Stomach (tissue), 9 donors: ENCODE data around the gene ZBTB34. TPM values are rescaled to one million over a fixed set of nuclear protein-coding genes. Genes with fewer than 3 reads are reported as not detected.
A peak's percentile ranks its signal among the peaks of the same experiment; 100 is the strongest.

Experiments used
- DNase-seq, 2 donors: peaks; one replicate each; pipeline versions ENCODE4 v3.0.0 to v3.0.0-alpha.2; 2013 to 2019
- H3K27ac ChIP-seq, 5 donors: fragments of 200-600 bp in 4 of 5; sonication (generic) in 4 of 5; one replicate each; pipeline ENCODE4 v1.5.1; 2013 to 2019; ENCODE audit warnings: mild to moderate bottlenecking in 1 of 5, moderate library complexity in 1 of 5
- H3K27me3 ChIP-seq, 3 donors: fragments of 200-600 bp; sonication (generic); one replicate each; pipeline ENCODE4 v1.5.1; 2017 to 2019; ENCODE audit warnings: mixed run types in 1 of 3
- H3K36me3 ChIP-seq, 4 donors: fragments of 200-600 bp; sonication (generic); 1 replicate in 3 of 4; 2 replicates in 1 of 4; pipeline ENCODE4 v1.5.1; 2016 to 2019
- H3K4me1 ChIP-seq, 4 donors: fragments of 200-600 bp; sonication (generic); one replicate each; pipeline ENCODE4 v1.5.1; 2016 to 2019
- H3K4me3 ChIP-seq, 4 donors: fragments of 200-600 bp; sonication (generic) in 3 of 4; one replicate each; pipeline ENCODE4 v1.5.1; 2016 to 2019; ENCODE audit warnings: mild to moderate bottlenecking in 1 of 4
- H3K9me3 ChIP-seq, 4 donors: fragments of 200-600 bp; sonication (generic); one replicate each; pipeline ENCODE4 v1.5.1; 2016 to 2019
- EP300 ChIP-seq: sonication (generic); formaldehyde crosslinking; IDR thresholded peaks from one replicate; pipeline ENCODE4 v1.6.1; 2017; ENCODE audit warnings: antibody characterized with exemption
- POLR2A ChIP-seq, 4 donors: fragments of 450-650 bp; IDR thresholded peaks; one replicate each; pipeline ENCODE4 v1.6.1; 2016; ENCODE audit warnings: antibody characterized with exemption in 4 of 4, control low read depth in 2 of 4, mild to moderate bottlenecking in 1 of 4, moderate library complexity in 1 of 4
- POLR2AphosphoS5 ChIP-seq, 3 donors: sonication (generic); formaldehyde crosslinking; IDR thresholded peaks; one replicate each; pipeline ENCODE4 v1.6.1; 2016; ENCODE audit warnings: antibody characterized with exemption in 3 of 3
- WGBS, 5 donors: extraction: QIAGEN DNeasy Blood & Tissue Kit in 3 of 5; methylation state at CpG; one replicate each; pipeline versions ENCODE4 v1.1.5 to v1.1.7; 2013 to 2018; 5-methylcytosine and 5-hydroxymethylcytosine counted together
- intact Hi-C: fragments of 100-400 bp; cut with DNase I; formaldehyde crosslinking; loops from one replicate; pipeline ENCODE4 v1.15.1; 2023; ENCODE audit warnings: low total_unique reads
- polyA plus RNA-seq, 3 donors: library from polyadenylated mRNA; stranded (reverse); fragments of 200-250 nt; gene quantifications; one replicate each; pipeline ENCODE4 v1.2.3, GENCODE V29; 2013
- total RNA-seq, 5 donors: library from RNA; depleted of rRNA; stranded (reverse); fragments of >200 nt; gene quantifications; one replicate each; pipeline versions ENCODE4 v1.1.0 to v1.2.3, GENCODE V29; 2014 to 2016
- TF ChIP-seq, protein P1 (sequence below), 7 experiments: fragments of 450-650 bp in 4 of 7; fragments of 200-600 bp in 3 of 7; sonication (generic) in 3 of 7; IDR thresholded peaks; one replicate each; pipeline ENCODE4 v1.5.1; 2016 to 2019; ENCODE audit warnings: antibody characterized with exemption in 7 of 7, control low read depth in 2 of 7, mild to moderate bottlenecking in 1 of 7
- donor health status: healthy with polysubstance abuse.
- donor health status: Bipolar disorder and iron deficiency.
- donor health status: healthy.

The ZBTB34 gene
- total and polyA plus RNA-seq, 8 donors = 0.92 to 25.7 (median 9.7) TPM

DNA sequence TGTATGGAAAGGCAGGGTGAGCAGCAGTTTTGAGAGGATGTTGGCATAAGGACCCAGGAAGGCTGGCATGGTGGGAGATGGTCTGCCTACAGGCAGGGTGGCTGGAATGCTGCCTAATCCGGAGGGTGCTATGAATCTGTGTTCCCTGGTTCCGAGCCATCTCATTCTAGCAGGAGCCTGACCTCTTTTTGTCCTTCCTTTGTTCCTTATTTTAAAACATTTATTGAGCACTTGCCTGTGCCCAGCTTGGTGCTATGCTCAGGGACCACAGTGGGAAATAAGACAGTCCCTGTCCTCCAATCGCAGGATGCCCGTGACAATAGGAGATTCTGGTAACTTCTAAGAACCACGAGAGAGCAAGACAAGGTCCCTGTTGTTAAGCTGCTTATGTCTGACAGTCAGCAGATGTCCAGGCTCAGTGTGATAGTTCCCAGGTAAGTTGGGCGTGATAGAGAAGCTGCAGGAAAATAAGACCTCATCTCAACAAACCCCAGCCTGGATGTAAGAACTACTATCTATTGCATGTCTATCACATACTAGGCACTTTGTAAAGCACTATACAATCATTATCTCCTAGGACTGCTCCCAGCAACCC, 9.1 kb upstream of the ZBTB34 start:
- H3K27me3 ChIP-seq = peaks cover 0 to 34% (median 0%) of the 10 kb centered on the region in 3 donors
- no peak for DNase-seq
- H3K27ac ChIP-seq = no peak overlapping the region
- H3K4me1 ChIP-seq = no peaks in the 10 kb centered on the region
- H3K9me3 ChIP-seq = no peaks in the 10 kb centered on the region
- H3K36me3 ChIP-seq = no peaks in the 10 kb centered on the region
- TF ChIP-seq, protein P1, sequence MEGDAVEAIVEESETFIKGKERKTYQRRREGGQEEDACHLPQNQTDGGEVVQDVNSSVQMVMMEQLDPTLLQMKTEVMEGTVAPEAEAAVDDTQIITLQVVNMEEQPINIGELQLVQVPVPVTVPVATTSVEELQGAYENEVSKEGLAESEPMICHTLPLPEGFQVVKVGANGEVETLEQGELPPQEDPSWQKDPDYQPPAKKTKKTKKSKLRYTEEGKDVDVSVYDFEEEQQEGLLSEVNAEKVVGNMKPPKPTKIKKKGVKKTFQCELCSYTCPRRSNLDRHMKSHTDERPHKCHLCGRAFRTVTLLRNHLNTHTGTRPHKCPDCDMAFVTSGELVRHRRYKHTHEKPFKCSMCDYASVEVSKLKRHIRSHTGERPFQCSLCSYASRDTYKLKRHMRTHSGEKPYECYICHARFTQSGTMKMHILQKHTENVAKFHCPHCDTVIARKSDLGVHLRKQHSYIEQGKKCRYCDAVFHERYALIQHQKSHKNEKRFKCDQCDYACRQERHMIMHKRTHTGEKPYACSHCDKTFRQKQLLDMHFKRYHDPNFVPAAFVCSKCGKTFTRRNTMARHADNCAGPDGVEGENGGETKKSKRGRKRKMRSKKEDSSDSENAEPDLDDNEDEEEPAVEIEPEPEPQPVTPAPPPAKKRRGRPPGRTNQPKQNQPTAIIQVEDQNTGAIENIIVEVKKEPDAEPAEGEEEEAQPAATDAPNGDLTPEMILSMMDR (IDR thresholded peaks at IDR 0.05) = no peak
- no peak for TF ChIP-seq POLR2A (IDR thresholded peaks at IDR 0.05)
- TF ChIP-seq POLR2AphosphoS5 (IDR thresholded peaks at IDR 0.05) = no peak
- no peak for TF ChIP-seq EP300
- whole genome bisulfite sequencing, 5 donors = 76 to 90% (median 86%) methylated on average over 6 of the region's 6 CpGs
- intact Hi-C loops = no loop called here
- H3K4me3 ChIP-seq = no peak overlapping the region

DNA sequence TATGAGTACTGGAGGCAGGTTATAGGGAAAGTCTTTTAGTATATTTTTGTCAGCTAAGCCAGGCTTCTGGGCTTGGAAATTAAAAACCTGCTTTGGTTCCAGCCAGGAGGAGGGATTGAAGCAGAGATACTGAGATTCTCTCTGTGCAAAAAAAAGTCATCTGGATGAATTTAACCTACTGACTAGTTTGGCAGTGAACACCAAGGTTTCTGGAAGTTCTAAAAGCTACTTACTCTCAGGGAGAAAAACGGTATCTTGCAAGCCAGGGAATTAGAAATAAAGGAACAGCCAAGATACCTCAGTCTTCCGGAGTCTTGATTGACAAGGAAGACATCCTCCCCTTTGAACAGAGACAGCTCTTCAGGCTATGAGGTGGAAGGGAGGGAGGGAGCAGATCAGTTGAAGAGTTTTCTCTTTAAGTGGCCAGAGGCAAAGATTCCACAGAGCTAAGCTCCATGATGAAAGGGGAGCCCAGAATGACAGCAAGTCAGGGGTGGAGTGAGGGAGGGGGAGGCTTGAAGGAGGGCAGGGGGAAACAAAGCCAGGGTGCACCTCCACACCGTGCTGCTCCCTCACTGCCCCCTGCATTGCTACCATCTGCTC, 8.3 kb upstream of the ZBTB34 start:
- H3K9me3 ChIP-seq = no peaks in the 10 kb centered on the region
- intact Hi-C loops = no loop called here
- TF ChIP-seq EP300 = no peak
- TF ChIP-seq POLR2A (IDR thresholded peaks at IDR 0.05) = no peak
- TF ChIP-seq, protein P1 (IDR thresholded peaks at IDR 0.05) = no peak
- TF ChIP-seq POLR2AphosphoS5 (IDR thresholded peaks at IDR 0.05) = no peak
- no peak overlapping the region for H3K27ac ChIP-seq
- WGBS, 5 donors = 39 to 56% (median 40%) methylated on average over 3 of the region's 3 CpGs
- peaks cover under 1 to 4% (median 3%) of the 10 kb centered on the region in 4 donors for H3K4me1 ChIP-seq
- no peak for DNase-seq
- H3K4me3 ChIP-seq = no peak overlapping the region
- peaks cover 0 to 34% (median 0%) of the 10 kb centered on the region in 3 donors for H3K27me3 ChIP-seq
- H3K36me3 ChIP-seq = no peaks in the 10 kb centered on the region

DNA sequence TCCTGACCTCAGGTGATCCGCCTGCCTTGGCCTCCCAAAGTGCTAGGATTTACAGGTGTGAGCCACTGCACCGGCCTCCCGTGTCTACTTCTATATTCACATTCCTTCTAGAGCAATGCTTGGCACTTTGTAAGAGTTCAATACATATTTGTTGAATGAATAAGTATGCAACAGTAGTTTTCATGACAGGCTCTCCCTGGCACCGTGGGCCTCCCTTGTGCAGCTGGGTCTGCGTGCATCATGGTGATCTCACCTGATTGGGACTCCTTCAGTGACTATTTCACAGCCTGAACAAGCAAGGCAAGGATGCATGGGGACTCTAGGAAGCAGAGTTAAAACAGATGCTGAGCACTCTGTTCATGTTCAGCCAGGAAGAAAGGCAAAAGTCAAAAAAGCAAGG, 6.8 kb upstream of the ZBTB34 start:
- 79 to 94% (median 89%) methylated on average over 5 of the region's 5 CpGs for whole genome bisulfite sequencing, 5 donors
- peaks cover 0 to 34% (median 0%) of the 10 kb centered on the region in 3 donors for H3K27me3 ChIP-seq
- H3K4me3 ChIP-seq = no peak overlapping the region
- H3K36me3 ChIP-seq = no peaks in the 10 kb centered on the region
- H3K27ac ChIP-seq = no peak overlapping the region
- intact Hi-C loops = no loop called here
- H3K4me1 ChIP-seq = peaks cover 5 to 10% (median 7%) of the 10 kb centered on the region in 4 donors
- DNase-seq = no peak
- TF ChIP-seq EP300 (no peak), POLR2AphosphoS5 (IDR thresholded peaks at IDR 0.05) (no peak), POLR2A (IDR thresholded peaks at IDR 0.05) (no peak)
- TF ChIP-seq, protein P1 (IDR thresholded peaks at IDR 0.05) = no peak
- H3K9me3 ChIP-seq = no peaks in the 10 kb centered on the region

DNA sequence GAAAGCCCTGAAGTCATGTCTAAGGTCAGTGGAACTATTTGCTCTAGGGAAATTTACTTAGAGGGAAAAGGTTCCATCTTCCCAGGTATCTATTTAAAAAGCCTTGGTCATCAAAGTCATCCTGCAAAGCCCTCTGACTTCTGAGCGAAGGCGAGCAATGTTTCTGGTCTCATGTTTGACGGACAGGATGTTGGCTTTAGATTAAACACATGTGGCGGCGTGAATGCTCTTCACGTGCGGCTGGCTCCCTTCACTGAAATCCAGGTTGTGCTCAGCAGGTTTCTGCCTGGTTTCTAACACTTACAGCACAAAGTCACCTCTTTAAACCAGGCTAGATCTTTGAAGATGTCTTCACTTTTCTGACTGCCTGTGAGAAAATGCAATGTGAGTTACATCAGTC, 5.7 kb upstream of the ZBTB34 start:
- Histone ChIP-seq H3K27ac (no peak overlapping the region), H3K36me3 (no peaks in the 10 kb centered on the region), H3K4me3 (no peak overlapping the region), H3K9me3 (no peaks in the 10 kb centered on the region), H3K27me3 (peaks cover 0 to 34% (median 0%) of the 10 kb centered on the region in 3 donors), H3K4me1 (peaks cover 10 to 14% (median 10%) of the 10 kb centered on the region in 4 donors)
- TF ChIP-seq, protein P1 (IDR thresholded peaks at IDR 0.05) = no peak
- TF ChIP-seq POLR2A (IDR thresholded peaks at IDR 0.05) = no peak
- TF ChIP-seq EP300 = no peak
- TF ChIP-seq POLR2AphosphoS5 (IDR thresholded peaks at IDR 0.05) = no peak
- WGBS, 5 donors = 16 to 45% (median 33%) methylated on average over 7 of the region's 7 CpGs
- intact Hi-C loops = no loop called here
- DNase-seq = peak in 1 of 2 donors; percentile 50
